Gastrocnemius medialis (tissue), 4 donors: ENCODE data around the gene ZBTB6.

Experiments used
- POLR2A ChIP-seq, 2 donors: fragments of 450-650 bp; IDR thresholded peaks; one replicate each; pipeline ENCODE4 v1.6.1; 2017; ENCODE audit warnings: antibody characterized with exemption in 2 of 2, mild to moderate bottlenecking in 2 of 2, moderate library complexity in 2 of 2
- TF ChIP-seq, protein P1 (sequence below), 5 experiments: fragments of 450-650 bp in 3 of 5; fragments of 200-600 bp in 2 of 5; sonication (generic) in 2 of 5; IDR thresholded peaks in 4 of 5; conservative IDR thresholded peaks in 1 of 5; 1 replicate in 4 of 5; 2 replicates in 1 of 5; pipeline ENCODE4 v1.5.1; 2016 to 2019; ENCODE audit warnings: antibody characterized with exemption in 5 of 5, mild to moderate bottlenecking in 3 of 5, moderate library complexity in 3 of 5

GRCh38 chr9:122954253-122954691 is 41.1 kb upstream of the ZBTB6 start:
- TF ChIP-seq, protein P1, sequence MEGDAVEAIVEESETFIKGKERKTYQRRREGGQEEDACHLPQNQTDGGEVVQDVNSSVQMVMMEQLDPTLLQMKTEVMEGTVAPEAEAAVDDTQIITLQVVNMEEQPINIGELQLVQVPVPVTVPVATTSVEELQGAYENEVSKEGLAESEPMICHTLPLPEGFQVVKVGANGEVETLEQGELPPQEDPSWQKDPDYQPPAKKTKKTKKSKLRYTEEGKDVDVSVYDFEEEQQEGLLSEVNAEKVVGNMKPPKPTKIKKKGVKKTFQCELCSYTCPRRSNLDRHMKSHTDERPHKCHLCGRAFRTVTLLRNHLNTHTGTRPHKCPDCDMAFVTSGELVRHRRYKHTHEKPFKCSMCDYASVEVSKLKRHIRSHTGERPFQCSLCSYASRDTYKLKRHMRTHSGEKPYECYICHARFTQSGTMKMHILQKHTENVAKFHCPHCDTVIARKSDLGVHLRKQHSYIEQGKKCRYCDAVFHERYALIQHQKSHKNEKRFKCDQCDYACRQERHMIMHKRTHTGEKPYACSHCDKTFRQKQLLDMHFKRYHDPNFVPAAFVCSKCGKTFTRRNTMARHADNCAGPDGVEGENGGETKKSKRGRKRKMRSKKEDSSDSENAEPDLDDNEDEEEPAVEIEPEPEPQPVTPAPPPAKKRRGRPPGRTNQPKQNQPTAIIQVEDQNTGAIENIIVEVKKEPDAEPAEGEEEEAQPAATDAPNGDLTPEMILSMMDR (IDR thresholded peaks at IDR 0.05 in 4 of 5, conservative IDR thresholded peaks at IDR 0.05 in 1 of 5), result no peak
- no peak for TF ChIP-seq POLR2A (IDR thresholded peaks at IDR 0.05)
